Parathyroid adenoma (tissue), 2 donors: Measurements from ENCODE around the gene ACOX3.
"Not testable (repeated sequence)": the region's sequence is repeated elsewhere in the genome, so short reads cannot be mapped to it uniquely, and the experiment has no call there.

Experiments used
- H2AFZ ChIP-seq: fragments of 300-600 bp; sonication (generic); one replicate; pipeline ENCODE4 v1.7.0; 2017; ENCODE audit warnings: antibody characterized with exemption, mild to moderate bottlenecking
- H3K27ac ChIP-seq: fragments of 300-600 bp; sonication (generic); one replicate; pipeline ENCODE4 v1.7.0; 2017
- H3K27me3 ChIP-seq: fragments of 300-600 bp; sonication (generic); one replicate; pipeline ENCODE4 v1.7.0; 2017; ENCODE audit warnings: low read length; ENCODE audit not compliant: control insufficient read depth, insufficient read depth
- H3K36me3 ChIP-seq: fragments of 300-600 bp; sonication (generic); one replicate; pipeline ENCODE4 v1.7.0; 2017; ENCODE audit warnings: low read length; ENCODE audit not compliant: control insufficient read depth, insufficient read depth
- H3K4me1 ChIP-seq: fragments of 300-600 bp; sonication (generic); one replicate; pipeline ENCODE4 v1.7.0; 2017; ENCODE audit warnings: control low read depth
- H3K4me2 ChIP-seq: fragments of 300-600 bp; sonication (generic); one replicate; pipeline ENCODE4 v1.7.0; 2017; ENCODE audit warnings: low read length
- H3K4me3 ChIP-seq: fragments of 300-600 bp; sonication (generic); one replicate; pipeline ENCODE4 v1.7.0; 2017; ENCODE audit warnings: low read depth, low read length
- H3K79me2 ChIP-seq: fragments of 300-600 bp; sonication (generic); one replicate; pipeline ENCODE4 v1.7.0; 2017; ENCODE audit warnings: control low read depth
- H3K9ac ChIP-seq: fragments of 300-600 bp; sonication (generic); one replicate; pipeline ENCODE4 v1.7.0; 2017; ENCODE audit warnings: mild to moderate bottlenecking
- H3K9me3 ChIP-seq: fragments of 300-600 bp; sonication (generic); one replicate; pipeline ENCODE4 v1.7.0; 2017; ENCODE audit warnings: low read length; ENCODE audit not compliant: control insufficient read depth
- TF ChIP-seq, protein P1 (sequence below): fragments of 300-600 bp; sonication (generic); IDR thresholded peaks from one replicate; pipeline ENCODE4 v1.7.0; 2017; ENCODE audit warnings: antibody characterized with exemption, mild to moderate bottlenecking
- donor health status: primary hyperparathyroidism.

The ACOX3 gene

GRCh38 chr4:8349664-8350236, 90.8 kb downstream of the ACOX3 start:
- TF ChIP-seq, protein P1, sequence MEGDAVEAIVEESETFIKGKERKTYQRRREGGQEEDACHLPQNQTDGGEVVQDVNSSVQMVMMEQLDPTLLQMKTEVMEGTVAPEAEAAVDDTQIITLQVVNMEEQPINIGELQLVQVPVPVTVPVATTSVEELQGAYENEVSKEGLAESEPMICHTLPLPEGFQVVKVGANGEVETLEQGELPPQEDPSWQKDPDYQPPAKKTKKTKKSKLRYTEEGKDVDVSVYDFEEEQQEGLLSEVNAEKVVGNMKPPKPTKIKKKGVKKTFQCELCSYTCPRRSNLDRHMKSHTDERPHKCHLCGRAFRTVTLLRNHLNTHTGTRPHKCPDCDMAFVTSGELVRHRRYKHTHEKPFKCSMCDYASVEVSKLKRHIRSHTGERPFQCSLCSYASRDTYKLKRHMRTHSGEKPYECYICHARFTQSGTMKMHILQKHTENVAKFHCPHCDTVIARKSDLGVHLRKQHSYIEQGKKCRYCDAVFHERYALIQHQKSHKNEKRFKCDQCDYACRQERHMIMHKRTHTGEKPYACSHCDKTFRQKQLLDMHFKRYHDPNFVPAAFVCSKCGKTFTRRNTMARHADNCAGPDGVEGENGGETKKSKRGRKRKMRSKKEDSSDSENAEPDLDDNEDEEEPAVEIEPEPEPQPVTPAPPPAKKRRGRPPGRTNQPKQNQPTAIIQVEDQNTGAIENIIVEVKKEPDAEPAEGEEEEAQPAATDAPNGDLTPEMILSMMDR = no peak
- Histone ChIP-seq H3K4me3 (no peak overlapping the region), H3K4me1 (peaks cover 7% of the 10 kb centered on the region), H3K36me3 (no peaks in the 10 kb centered on the region), H3K79me2 (no peaks in the 10 kb centered on the region), H3K27ac (no peak overlapping the region), H3K9me3 (no peaks in the 10 kb centered on the region), H3K27me3 (no peaks in the 10 kb centered on the region), H3K9ac (no peak overlapping the region), H2AFZ (no peak overlapping the region), H3K4me2 (no peak overlapping the region)

DNA sequence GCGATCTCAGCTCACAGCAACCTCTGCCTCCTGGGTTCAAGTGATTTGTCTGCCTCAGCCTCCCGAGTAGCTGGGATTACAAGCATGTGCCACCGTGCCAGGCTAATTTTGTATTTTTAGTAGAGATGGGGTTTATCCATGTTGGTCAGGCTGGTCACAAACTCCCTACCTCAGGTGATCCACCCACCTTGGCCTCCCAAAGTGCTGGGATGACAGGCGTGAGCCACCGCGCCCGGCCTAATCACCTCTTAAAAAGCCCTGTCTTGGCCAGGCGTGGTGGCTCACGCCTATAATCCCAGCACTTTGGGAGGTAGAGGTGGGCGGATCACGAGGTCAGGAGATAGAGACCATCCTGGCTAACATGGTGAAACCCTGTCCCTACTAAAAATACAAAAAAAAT, 91.3 kb downstream of the ACOX3 start:
- not testable (repeated sequence) for H2AFZ ChIP-seq, H3K9ac ChIP-seq, H3K36me3 ChIP-seq, H3K79me2 ChIP-seq, H3K27ac ChIP-seq, H3K4me3 ChIP-seq, H3K4me1 ChIP-seq, H3K4me2 ChIP-seq, H3K27me3 ChIP-seq, H3K9me3 ChIP-seq

DNA sequence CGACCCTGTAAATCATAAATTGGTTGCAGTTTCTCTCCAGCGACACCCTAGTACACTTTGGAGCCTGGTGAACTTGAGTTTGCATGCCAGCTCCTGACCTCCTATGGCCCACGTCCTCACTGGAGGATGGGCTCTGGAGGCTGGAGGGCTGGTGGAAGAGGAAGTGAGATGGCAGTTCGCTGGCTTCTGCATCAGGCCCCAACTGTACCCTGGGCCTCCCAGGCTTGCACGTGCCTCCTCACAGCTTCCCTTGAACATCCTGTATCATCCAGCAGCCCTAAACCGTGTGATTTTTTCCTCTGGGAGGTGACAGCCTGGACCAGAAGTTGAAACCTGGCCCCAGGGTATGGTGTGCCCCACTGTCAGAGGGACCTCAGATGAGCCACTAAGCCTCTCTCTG, 92.5 kb downstream of the ACOX3 start:
- Histone ChIP-seq H3K4me2 (no peak overlapping the region), H3K4me3 (no peak overlapping the region), H3K27ac (no peak overlapping the region), H3K36me3 (no peaks in the 10 kb centered on the region), H3K79me2 (no peaks in the 10 kb centered on the region), H3K4me1 (peaks cover 7% of the 10 kb centered on the region), H3K9me3 (no peaks in the 10 kb centered on the region), H3K27me3 (no peaks in the 10 kb centered on the region), H3K9ac (no peak overlapping the region), H2AFZ (no peak overlapping the region)
- TF ChIP-seq, protein P1 = no peak

- no peaks in the 10 kb centered on the region for H3K9me3 ChIP-seq
- H3K4me1 ChIP-seq = peaks cover 7% of the 10 kb centered on the region
- no peak overlapping the region for H2AFZ ChIP-seq
- no peaks in the 10 kb centered on the region for H3K79me2 ChIP-seq
- no peak overlapping the region for H3K4me2 ChIP-seq
- no peak overlapping the region for H3K27ac ChIP-seq
- H3K4me3 ChIP-seq = no peak overlapping the region
- H3K9ac ChIP-seq = no peak overlapping the region
- no peaks in the 10 kb centered on the region for H3K27me3 ChIP-seq
- TF ChIP-seq, protein P1 = no peak
- H3K36me3 ChIP-seq = no peaks in the 10 kb centered on the region
Measured at GRCh38 chr4:8347660-8348059, 92.9 kb downstream of the ACOX3 start.

DNA sequence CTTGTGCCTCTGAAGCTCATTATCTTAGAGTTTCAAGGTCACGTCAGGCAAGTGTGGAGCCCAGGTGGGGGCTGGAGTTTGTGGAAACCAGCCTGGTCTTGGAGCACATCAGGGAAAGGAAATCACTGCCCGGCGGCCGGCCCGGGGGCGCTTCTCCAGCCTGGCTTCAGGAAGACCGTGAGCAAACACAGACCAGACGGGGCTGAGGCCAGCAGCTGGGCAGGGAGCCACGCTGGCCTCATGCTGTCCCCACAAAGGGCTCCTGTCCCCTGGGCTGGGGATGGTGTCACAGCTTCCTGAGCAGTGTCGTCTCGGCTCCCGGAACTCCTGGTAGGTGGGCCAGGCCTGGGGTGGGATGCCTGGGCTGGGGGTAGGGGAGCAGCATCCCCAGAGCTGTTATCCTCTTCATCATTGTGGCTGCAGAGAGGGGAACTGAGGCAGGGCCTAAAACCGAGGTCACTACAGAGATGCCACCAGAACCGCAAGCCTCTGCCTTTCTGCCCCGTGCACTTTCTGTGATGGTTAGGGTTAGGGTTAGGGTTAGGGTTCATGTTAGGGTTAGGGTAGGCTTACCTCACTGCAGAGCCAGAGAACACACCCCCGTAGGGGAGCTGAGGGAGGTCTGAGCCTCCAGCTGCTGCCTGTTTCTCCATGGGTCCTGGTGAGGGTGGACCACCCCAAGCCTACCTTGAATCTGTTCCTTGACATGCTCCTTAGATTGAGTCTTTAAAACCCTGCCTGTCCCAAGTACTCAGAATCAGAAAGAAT, 93.5 kb downstream of the ACOX3 start:
- H3K27ac ChIP-seq = no peak overlapping the region
- H3K27me3 ChIP-seq = no peaks in the 10 kb centered on the region
- TF ChIP-seq, protein P1 = no peak
- H3K36me3 ChIP-seq = no peaks in the 10 kb centered on the region
- peaks cover 2% of the 10 kb centered on the region for H3K4me1 ChIP-seq
- no peaks in the 10 kb centered on the region for H3K79me2 ChIP-seq
- no peak overlapping the region for H3K4me3 ChIP-seq
- no peak overlapping the region for H2AFZ ChIP-seq
- H3K4me2 ChIP-seq = no peak overlapping the region
- H3K9me3 ChIP-seq = no peaks in the 10 kb centered on the region
- H3K9ac ChIP-seq = no peak overlapping the region
